Measurements from ENCODE around the gene RASD1. TPM values are rescaled to one million over a fixed set of nuclear protein-coding genes. Genes with fewer than 3 reads are reported as not detected.
"Not testable (repeated sequence)": the region's sequence is repeated elsewhere in the genome, so short reads cannot be mapped to it uniquely, and the experiment has no call there.

The RASD1 gene
- total RNA-seq, 1 donor from 2014 or later, result 50.8 TPM

- intact Hi-C loops (cut with micrococcal nuclease), result no loop called here
- DNase-seq (no peak), ATAC-seq (peak; percentile 9)
Measured at GRCh38 chr17:17491031-17491471, 5.1 kb downstream of the RASD1 start.

- intact Hi-C loops (cut with micrococcal nuclease), result no loop called here
- DNase-seq (no peak), ATAC-seq (no peak)
Measured at GRCh38 chr17:17487998-17488397, 8.2 kb downstream of the RASD1 start.

- intact Hi-C loops (cut with micrococcal nuclease); ATAC-seq; DNase-seq: not testable (repeated sequence)
Measured at GRCh38 chr17:17486416-17486815, 9.8 kb downstream of the RASD1 start.

- DNase-seq, result no peak
- peak; percentile 23 for ATAC-seq
- intact Hi-C loops (cut with micrococcal nuclease), result no loop called here
Measured at GRCh38 chr17:17485420-17485819, 10.8 kb downstream of the RASD1 start.

GRCh38 chr17:17484451-17484899, 11.7 kb downstream of the RASD1 start:
- intact Hi-C loops (cut with micrococcal nuclease), result no loop called here
- ATAC-seq (peak; percentile 49), DNase-seq (no peak)

GRCh38 chr17:17481860-17482259, 14.3 kb downstream of the RASD1 start:
- no peak for ATAC-seq
- no peak for DNase-seq
- intact Hi-C loops (cut with micrococcal nuclease), result no loop called here

- intact Hi-C loops (cut with micrococcal nuclease), result no loop called here
- ATAC-seq, result no peak
Measured at GRCh38 chr17:17480593-17481148, 15.5 kb downstream of the RASD1 start.

GRCh38 chr17:17479209-17479608, 17.0 kb downstream of the RASD1 start:
- intact Hi-C loops (cut with micrococcal nuclease), result no loop called here

More at GRCh38 chr17:17480593-17481148, 15.5 kb downstream of the RASD1 start:
- no peak for DNase-seq

GRCh38 chr17:17476865-17477467, 19.2 kb downstream of the RASD1 start, which contains the start of gene MED9:
TSS of gene MED9 (plus strand) at chr17:17477000. CDS start at chr17:17477042, 42 bp downstream.
- ATAC-seq (peak; percentile 98), DNase-seq (peak; percentile 96)
- intact Hi-C loops (cut with micrococcal nuclease), result no loop called here

More at GRCh38 chr17:17479209-17479608, 17.0 kb downstream of the RASD1 start:
- ATAC-seq (no peak), DNase-seq (no peak)

- no peak for DNase-seq
- no peak for ATAC-seq
- intact Hi-C loops (cut with micrococcal nuclease), result no loop called here
Measured at GRCh38 chr17:17474341-17474740, 21.9 kb downstream of the RASD1 start.

- DNase-seq, result no peak
Measured at GRCh38 chr17:17472333-17472920, 23.8 kb downstream of the RASD1 start.

GRCh38 chr17:17469996-17470395, 26.2 kb downstream of the RASD1 start:
- DNase-seq, result no peak
- no peak for ATAC-seq
- intact Hi-C loops (cut with micrococcal nuclease), result no loop called here

More at GRCh38 chr17:17472333-17472920, 23.8 kb downstream of the RASD1 start:
- intact Hi-C loops (cut with micrococcal nuclease), result no loop called here
- no peak for ATAC-seq

- ATAC-seq, result no peak
- intact Hi-C loops (cut with micrococcal nuclease), result no loop called here
Measured at GRCh38 chr17:17469358-17469757, 26.8 kb downstream of the RASD1 start.

GRCh38 chr17:17468217-17469010, 27.8 kb downstream of the RASD1 start:
- intact Hi-C loops (cut with micrococcal nuclease), result no loop called here
- ATAC-seq, result peak; percentile 87
- no peak for DNase-seq

More at GRCh38 chr17:17469358-17469757, 26.8 kb downstream of the RASD1 start:
- DNase-seq, result no peak

GRCh38 chr17:17467720-17468119, 28.5 kb downstream of the RASD1 start:
- no peak for DNase-seq
- peak; percentile 55 for ATAC-seq
- intact Hi-C loops (cut with micrococcal nuclease), result no loop called here

GRCh38 chr17:17467016-17467415, 29.2 kb downstream of the RASD1 start:
- intact Hi-C loops (cut with micrococcal nuclease), result no loop called here
- no peak for DNase-seq
- ATAC-seq, result no peak

- ATAC-seq (no peak), DNase-seq (no peak)
- intact Hi-C loops (cut with micrococcal nuclease), result no loop called here
Measured at GRCh38 chr17:17466511-17466910, 29.7 kb downstream of the RASD1 start.

- ATAC-seq; intact Hi-C loops (cut with micrococcal nuclease); DNase-seq: not testable (repeated sequence)
Measured at GRCh38 chr17:17465878-17466277, 30.3 kb downstream of the RASD1 start.

GRCh38 chr17:17463821-17464220, 32.4 kb downstream of the RASD1 start:
- no peak for ATAC-seq
- DNase-seq, result no peak
- intact Hi-C loops (cut with micrococcal nuclease), result no loop called here

Data from left ventricle myocardium superior (tissue), 1 donor.